ENCODE measurements around the gene YBX2. TPM values are rescaled to one million over a fixed set of nuclear protein-coding genes. Genes with fewer than 3 reads are reported as not detected.
"Not testable (repeated sequence)": the region's sequence is repeated elsewhere in the genome, so short reads cannot be mapped to it uniquely, and the experiment has no call there.

YBX2 gene
- total RNA-seq, 1 experiment from 2014 or later = 2.4 TPM

- DNase-seq (ENCODE audit: low read depth) = no peak
Measured at GRCh38 chr17:7246779-7247178, 47.7 kb downstream of the YBX2 start.

GRCh38 chr17:7243838-7244237 lies 50.6 kb downstream of the YBX2 start:
- not testable (repeated sequence) for DNase-seq (ENCODE audit: low read depth)

GRCh38 chr17:7243453-7243729 lies 51.0 kb downstream of the YBX2 start:
- no peak for DNase-seq (ENCODE audit: low read depth)

- DNase-seq (ENCODE audit: low read depth) = peak; percentile 96
Measured at GRCh38 chr17:7242717-7243452, 51.6 kb downstream of the YBX2 start.

GRCh38 chr17:7241783-7242716 lies 52.4 kb downstream of the YBX2 start, which contains the start of gene GABARAP:
TSS of gene GABARAP (minus strand) at chr17:7242449. CDS start at chr17:7242330, 119 bp downstream.
- DNase-seq (ENCODE audit: low read depth) = peak; percentile 92

GRCh38 chr17:7241090-7241733 lies 53.2 kb downstream of the YBX2 start:
- DNase-seq (ENCODE audit: low read depth) = no peak

GRCh38 chr17:7240375-7240774 lies 54.1 kb downstream of the YBX2 start:
- no peak for DNase-seq (ENCODE audit: low read depth)

- peak; percentile 99 for DNase-seq (ENCODE audit: low read depth)
Measured at GRCh38 chr17:7239091-7240027, 55.1 kb downstream of the YBX2 start, which contains the start of gene PHF23. TSS of gene PHF23 (minus strand) at chr17:7239457. CDS start at chr17:7239279, 178 bp downstream.

- no peak for DNase-seq (ENCODE audit: low read depth)
Measured at GRCh38 chr17:7238420-7239090, 55.9 kb downstream of the YBX2 start.

Other genes starting within 250 kb of the YBX2 start
- not detected in 2 replicates for gene CLEC10A, start 214.4 kb downstream of the YBX2 start, total RNA-seq (2014; rRNA removed; shearing (Covaris generic))
- not detected in 2 replicates for gene ASGR2, start 179.8 kb downstream of the YBX2 start, total RNA-seq (2014; rRNA removed; shearing (Covaris generic))
- 0.29 and 1.2 TPM in 2 replicates for gene ASGR1, start 115.3 kb downstream of the YBX2 start, total RNA-seq (2014; rRNA removed; shearing (Covaris generic))
- gene DLG4, start 74.8 kb downstream of the YBX2 start, total RNA-seq (2014; rRNA removed; shearing (Covaris generic)) = 3.1 and 4.4 TPM in 2 replicates
- gene ACADVL, start 74.7 kb downstream of the YBX2 start, total RNA-seq (2014; rRNA removed; shearing (Covaris generic)) = 306 and 420 TPM in 2 replicates
- gene DVL2, start 60.1 kb downstream of the YBX2 start, total RNA-seq (2014; rRNA removed; shearing (Covaris generic)) = 22.2 and 42.7 TPM in 2 replicates
- gene PHF23, start 55.2 kb downstream of the YBX2 start, total RNA-seq (2014; rRNA removed; shearing (Covaris generic)) = 44.5 and 54.8 TPM in 2 replicates
- 108 and 113 TPM in 2 replicates for gene GABARAP, start 52.2 kb downstream of the YBX2 start, total RNA-seq (2014; rRNA removed; shearing (Covaris generic))
- 25.5 and 27.6 TPM in 2 replicates for gene CTDNEP1, start 42.9 kb downstream of the YBX2 start, total RNA-seq (2014; rRNA removed; shearing (Covaris generic))
- gene ELP5, start 42.4 kb downstream of the YBX2 start, total RNA-seq (2014; rRNA removed; shearing (Covaris generic)) = 34.9 and 50.3 TPM in 2 replicates
- not detected in 2 replicates for gene CLDN7, start 32.2 kb downstream of the YBX2 start, total RNA-seq (2014; rRNA removed; shearing (Covaris generic))
- 0.06 TPM in 1 of 2 replicates, not detected in the other for gene SLC2A4, start 12.9 kb downstream of the YBX2 start, total RNA-seq (2014; rRNA removed; shearing (Covaris generic))
- gene EIF5A, start 13.0 kb upstream of the YBX2 start, total RNA-seq (2014; rRNA removed; shearing (Covaris generic)) = 861 and 1,090 TPM in 2 replicates
- 84.3 and 91.6 TPM in 2 replicates for gene GPS2, start 20.7 kb upstream of the YBX2 start, total RNA-seq (2014; rRNA removed; shearing (Covaris generic))
- gene NEURL4, start 34.7 kb upstream of the YBX2 start, total RNA-seq (2014; rRNA removed; shearing (Covaris generic)) = 15.3 and 17.0 TPM in 2 replicates
- 2.7 TPM in 1 of 2 replicates, not detected in the other for gene ACAP1, start 41.9 kb upstream of the YBX2 start, total RNA-seq (2014; rRNA removed; shearing (Covaris generic))
- 2.1 and 3.7 TPM in 2 replicates for gene KCTD11, start 57.5 kb upstream of the YBX2 start, total RNA-seq (2014; rRNA removed; shearing (Covaris generic))
- gene TMEM95, start 60.5 kb upstream of the YBX2 start, total RNA-seq (2014; rRNA removed; shearing (Covaris generic)) = not detected in 2 replicates
- 2.6 and 4.5 TPM in 2 replicates for gene TNK1, start 86.5 kb upstream of the YBX2 start, total RNA-seq (2014; rRNA removed; shearing (Covaris generic))
- 14.1 TPM in 2 replicates for gene PLSCR3, start 99.9 kb upstream of the YBX2 start, total RNA-seq (2014; rRNA removed; shearing (Covaris generic))
- gene TMEM256, start 109.5 kb upstream of the YBX2 start, total RNA-seq (2014; rRNA removed; shearing (Covaris generic)) = 43.7 and 68.8 TPM in 2 replicates
- gene NLGN2, start 113.2 kb upstream of the YBX2 start, total RNA-seq (2014; rRNA removed; shearing (Covaris generic)) = 1.4 and 1.9 TPM in 2 replicates
- gene SPEM1, start 125.7 kb upstream of the YBX2 start, total RNA-seq (2014; rRNA removed; shearing (Covaris generic)) = not detected in 2 replicates
- not detected in 2 replicates for gene SPEM2, start 131.0 kb upstream of the YBX2 start, total RNA-seq (2014; rRNA removed; shearing (Covaris generic))
- gene SPEM3, start 134.2 kb upstream of the YBX2 start, total RNA-seq (2014; rRNA removed; shearing (Covaris generic)) = not detected in 2 replicates
- 2.3 and 6.6 TPM in 2 replicates for gene TMEM102, start 140.8 kb upstream of the YBX2 start, total RNA-seq (2014; rRNA removed; shearing (Covaris generic))
- 1.5 and 3.0 TPM in 2 replicates for gene FGF11, start 144.9 kb upstream of the YBX2 start, total RNA-seq (2014; rRNA removed; shearing (Covaris generic))
- gene CHRNB1, start 150.4 kb upstream of the YBX2 start, total RNA-seq (2014; rRNA removed; shearing (Covaris generic)) = 7.0 and 8.6 TPM in 2 replicates
- gene ZBTB4, start 185.0 kb upstream of the YBX2 start, total RNA-seq (2014; rRNA removed; shearing (Covaris generic)) = 6.1 and 6.5 TPM in 2 replicates
- 0.06 TPM in 1 of 2 replicates, not detected in the other for gene SLC35G6, start 186.8 kb upstream of the YBX2 start, total RNA-seq (2014; rRNA removed; shearing (Covaris generic))
- gene POLR2A, start 189.7 kb upstream of the YBX2 start, total RNA-seq (2014; rRNA removed; shearing (Covaris generic)) = 56.2 and 74.4 TPM in 2 replicates

Data from Daoy (cell line).